GM19438 (cell line): ENCODE results near the gene SLC24A3.

Experiments used
- ATAC-seq: cut with Tn5 transposase; IDR thresholded peaks from one replicate; pipeline ENCODE4 v1.9.1; 2021; ENCODE audit warnings: low read depth; ENCODE audit not compliant: unreplicated experiment

Gene SLC24A3

GRCh38 chr20:19236371-19237055 lies 24.1 kb downstream of the SLC24A3 start:
- ATAC-seq = no peak

GRCh38 chr20:19241440-19241839 lies 29.0 kb downstream of the SLC24A3 start:
- ATAC-seq = no peak

GRCh38 chr20:19244291-19244690 lies 31.8 kb downstream of the SLC24A3 start:
- ATAC-seq = no peak

- no peak for ATAC-seq
These were observed 36.9 kb downstream of the SLC24A3 start for GRCh38 chr20:19249106-19249879.

GRCh38 chr20:19250346-19250745 lies 37.9 kb downstream of the SLC24A3 start:
- no peak for ATAC-seq

- no peak for ATAC-seq
These were observed 39.1 kb downstream of the SLC24A3 start for GRCh38 chr20:19251506-19251905.

GRCh38 chr20:19251958-19252357 lies 39.5 kb downstream of the SLC24A3 start:
- no peak for ATAC-seq

GRCh38 chr20:19252451-19253120 lies 40.1 kb downstream of the SLC24A3 start:
- ATAC-seq = no peak

GRCh38 chr20:19253316-19253715 lies 40.9 kb downstream of the SLC24A3 start:
- no peak for ATAC-seq

- no peak for ATAC-seq
These were observed 41.7 kb downstream of the SLC24A3 start for GRCh38 chr20:19253916-19254820.

GRCh38 chr20:19254956-19255355 lies 42.5 kb downstream of the SLC24A3 start:
- no peak for ATAC-seq

GRCh38 chr20:19256085-19256484 lies 43.6 kb downstream of the SLC24A3 start:
- no peak for ATAC-seq

GRCh38 chr20:19256906-19257595 lies 44.6 kb downstream of the SLC24A3 start:
- no peak for ATAC-seq

GRCh38 chr20:19257865-19258264 lies 45.4 kb downstream of the SLC24A3 start:
- ATAC-seq = no peak

GRCh38 chr20:19259141-19259591 lies 46.7 kb downstream of the SLC24A3 start:
- no peak for ATAC-seq

- no peak for ATAC-seq
These were observed 48.1 kb downstream of the SLC24A3 start for GRCh38 chr20:19260412-19261090.

- no peak for ATAC-seq
These were observed 51.7 kb downstream of the SLC24A3 start for GRCh38 chr20:19264191-19264590.

- ATAC-seq = no peak
These were observed 53.4 kb downstream of the SLC24A3 start for GRCh38 chr20:19265646-19266374.

- ATAC-seq = no peak
These were observed 56.0 kb downstream of the SLC24A3 start for GRCh38 chr20:19268426-19268825.
